Measurements from ENCODE around the gene CCDC137.
"Not testable (repeated sequence)": the region's sequence is repeated elsewhere in the genome, so short reads cannot be mapped to it uniquely, and the experiment has no call there.

Gene CCDC137

DNA sequence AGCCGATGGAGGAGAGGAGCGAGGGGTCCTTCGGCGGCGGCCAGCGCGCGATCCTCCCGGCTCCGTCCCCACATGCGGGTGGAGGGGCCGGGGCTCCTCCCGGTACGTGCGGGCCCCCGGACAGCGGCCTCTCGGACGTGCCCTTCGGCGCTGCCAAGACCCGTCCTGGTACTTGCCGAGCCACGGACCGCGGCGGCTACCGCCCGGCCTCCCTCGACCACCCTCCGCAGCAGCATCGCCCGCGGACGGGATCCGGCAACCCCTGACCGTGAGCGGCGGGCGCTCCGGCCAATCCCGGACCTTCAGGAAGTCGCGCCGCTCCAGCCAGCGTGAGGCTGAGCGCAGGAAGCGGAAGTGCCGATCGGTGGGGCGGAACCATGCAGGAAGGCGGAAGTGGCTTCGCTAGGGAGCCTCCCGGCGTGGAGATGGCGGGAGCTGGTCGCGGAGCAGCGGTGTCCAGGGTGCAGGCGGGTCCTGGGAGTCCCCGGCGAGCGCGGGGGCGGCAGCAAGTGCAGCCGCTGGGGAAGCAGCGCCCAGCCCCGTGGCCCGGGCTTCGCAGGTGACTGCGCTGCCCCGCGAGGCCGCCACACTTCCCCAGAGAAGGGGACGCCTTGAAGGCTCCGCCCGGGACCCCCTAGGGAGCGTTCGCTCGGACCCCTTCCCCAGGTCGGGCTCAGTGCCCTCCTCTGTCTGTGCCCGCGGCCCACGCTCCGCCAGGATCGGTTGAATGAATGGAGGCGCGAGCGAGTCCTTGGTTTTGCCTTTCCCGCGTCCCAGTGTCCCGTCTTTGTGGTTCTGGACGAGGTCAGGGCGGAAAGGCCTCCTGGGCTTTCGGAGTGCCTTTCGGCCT lies at the start of gene CCDC137, which contains the start of gene OXLD1:
Gene CCDC137 (plus strand): TSS at position 396 of the 850 bp plus-strand sequence. CDS start 30 bp downstream, at position 426.
Gene OXLD1 (minus strand): TSS at position 264 of the 850 bp plus-strand sequence. CDS start 28 bp downstream, at position 236.
- peak; percentile 97 for DNase-seq (ENCODE audit: low read depth, low spot score)
- in situ Hi-C loops (cut with HindIII; ENCODE audit: low sequenced_read_pairs): no loop called here
- TF ChIP-seq CTCF (IDR thresholded peaks at IDR 0.05; ENCODE audit: low read depth, low read length): no peak
- peak within 1 kb of the TSS; percentile 87 for H3K4me3 ChIP-seq (ENCODE audit: low read depth, low read length)

DNA sequence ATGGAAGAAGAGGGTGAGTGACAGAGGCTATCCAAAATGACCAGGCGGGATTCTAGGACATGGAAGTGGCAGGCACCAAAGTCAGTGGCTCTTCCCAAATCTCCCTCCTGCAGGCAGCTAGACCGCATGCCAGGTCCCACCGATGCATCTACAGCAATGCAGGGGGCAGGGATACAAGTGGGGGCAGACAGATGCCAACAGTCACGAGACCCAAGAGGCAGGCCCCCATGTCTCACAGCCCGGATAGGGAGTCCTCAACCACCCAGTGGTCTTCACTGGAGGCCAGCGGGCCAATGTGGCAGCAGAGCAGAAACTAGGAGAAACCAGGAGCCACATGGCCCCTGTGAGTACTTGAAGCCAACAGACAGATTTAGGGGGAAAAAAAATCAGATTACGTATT lies 49.7 kb upstream of the CCDC137 start:
- no peak overlapping the region for H3K4me3 ChIP-seq (ENCODE audit: low read depth, low read length)
- in situ Hi-C loops (cut with HindIII; ENCODE audit: low sequenced_read_pairs): no loop called here
- no peak for TF ChIP-seq CTCF (IDR thresholded peaks at IDR 0.05; ENCODE audit: low read depth, low read length)
- DNase-seq (ENCODE audit: low read depth, low spot score): no peak

GRCh38 chr17:81618307-81618706 lies 48.2 kb upstream of the CCDC137 start:
- H3K4me3 ChIP-seq (ENCODE audit: low read depth, low read length); in situ Hi-C loops (cut with HindIII; ENCODE audit: low sequenced_read_pairs); DNase-seq (ENCODE audit: low read depth, low spot score): not testable (repeated sequence)

- TF ChIP-seq CTCF (IDR thresholded peaks at IDR 0.05; ENCODE audit: low read depth, low read length): no peak
- no peak overlapping the region for H3K4me3 ChIP-seq (ENCODE audit: low read depth, low read length)
- DNase-seq (ENCODE audit: low read depth, low spot score): no peak
- in situ Hi-C loops (cut with HindIII; ENCODE audit: low sequenced_read_pairs): no loop called here
Observed at GRCh38 chr17:81621494-81622130, 44.9 kb upstream of the CCDC137 start.

GRCh38 chr17:81630274-81630673 lies 36.3 kb upstream of the CCDC137 start:
- in situ Hi-C loops (cut with HindIII; ENCODE audit: low sequenced_read_pairs): no loop called here

DNA sequence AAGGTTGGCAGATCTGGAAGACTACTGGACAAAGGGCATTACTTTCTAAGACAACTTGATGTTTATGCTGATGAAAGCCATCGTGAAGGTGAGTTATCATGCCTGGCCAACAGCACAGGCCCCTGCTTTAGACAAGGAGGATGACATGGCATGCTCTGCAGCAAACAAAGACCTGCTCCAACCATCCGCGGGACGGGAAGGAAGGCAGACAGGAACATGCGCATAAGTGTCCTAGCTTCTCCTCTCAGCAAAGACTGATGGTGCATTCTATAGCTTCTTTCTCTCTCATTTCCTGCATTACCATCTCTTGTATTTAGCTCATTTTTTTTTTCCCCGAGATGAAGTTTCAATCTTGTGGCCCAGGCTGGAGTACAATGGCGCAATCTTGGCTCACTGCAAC lies 35.1 kb upstream of the CCDC137 start:
- no peak for DNase-seq (ENCODE audit: low read depth, low spot score)
- no peak overlapping the region for H3K4me3 ChIP-seq (ENCODE audit: low read depth, low read length)
- no peak for TF ChIP-seq CTCF (IDR thresholded peaks at IDR 0.05; ENCODE audit: low read depth, low read length)
- in situ Hi-C loops (cut with HindIII; ENCODE audit: low sequenced_read_pairs): no loop called here

More at GRCh38 chr17:81630274-81630673, 36.3 kb upstream of the CCDC137 start:
- H3K4me3 ChIP-seq (ENCODE audit: low read depth, low read length): no peak overlapping the region
- no peak for TF ChIP-seq CTCF (IDR thresholded peaks at IDR 0.05; ENCODE audit: low read depth, low read length)
- DNase-seq (ENCODE audit: low read depth, low spot score): no peak

DNA sequence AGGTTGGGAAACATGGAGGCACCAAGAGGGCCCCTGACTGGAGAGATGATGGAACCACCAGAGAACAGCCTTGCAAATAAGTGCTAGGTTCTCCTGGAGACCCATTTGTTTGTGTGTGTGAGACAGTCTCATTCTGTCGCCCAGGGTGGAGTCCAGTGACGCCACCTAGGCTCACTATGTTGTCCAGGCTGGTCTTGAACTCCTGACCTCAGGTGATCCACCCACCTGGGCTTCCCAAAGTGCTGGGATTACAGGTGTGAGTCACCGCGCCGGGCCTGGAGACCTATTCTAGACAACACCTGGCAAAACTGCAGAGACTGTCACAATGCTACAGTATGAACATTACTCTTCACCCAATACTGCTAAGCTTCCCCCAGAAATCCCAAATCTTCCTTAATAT lies 31.1 kb upstream of the CCDC137 start:
- no peak for DNase-seq (ENCODE audit: low read depth, low spot score)
- peak overlapping the region; percentile 94 for H3K4me3 ChIP-seq (ENCODE audit: low read depth, low read length)
- in situ Hi-C loops (cut with HindIII; ENCODE audit: low sequenced_read_pairs): no loop called here
- no peak for TF ChIP-seq CTCF (IDR thresholded peaks at IDR 0.05; ENCODE audit: low read depth, low read length)
